ENCODE results near the gene APBB2. TPM values are rescaled to one million over a fixed set of nuclear protein-coding genes. Genes with fewer than 3 reads are reported as not detected.

The APBB2 gene
- total and polyA plus RNA-seq, 2 of the 8 experiments (the other 6 are each of a cell fraction or from before 2014, with no cell fraction given): 58.7 to 59.4 TPM

GRCh38 chr4:40998675-40999358, 215.5 kb downstream of the APBB2 start:
- Histone ChIP-seq H3K4me1 (replicated peaks in 1 of 4; ENCODE audit: control insufficient read depth in 3 of 4, insufficient read depth in 4 of 4, low read length in 3 of 4) (peaks cover 3 to 4% (median 3%) of the 10 kb centered on the region in 4 experiments; a peak in 4 of 7 replicates), H3K79me1 (ENCODE audit: low read depth, low read length) (no peaks in the 10 kb centered on the region), H3K27ac (ENCODE audit: low read depth, low read length) (no peak overlapping the region), H3K27me3 (replicated peaks in 1 of 4; ENCODE audit: control insufficient read depth in 3 of 4, extremely low read depth in 1 of 4, insufficient read depth in 3 of 4, low read length in 3 of 4) (no peaks in the 10 kb centered on the region), H4K91ac (replicated peaks; ENCODE audit: insufficient read length, low read length) (no peak overlapping the region), H3K79me2 (ENCODE audit: control insufficient read depth in 1 of 2, insufficient read depth in 2 of 2, low read length in 2 of 2) (no peaks in the 10 kb centered on the region), H3K23me2 (ENCODE audit: low read depth, low read length) (no peaks in the 10 kb centered on the region; the same call in 1 of the 2 replicates), H2BK15ac (ENCODE audit: low read length) (no peak overlapping the region), H3K18ac (ENCODE audit: extremely low read depth, low read length) (no peak overlapping the region), H3K56ac (replicated peaks; ENCODE audit: insufficient read length, low read depth, low read length) (no peak overlapping the region), H4K5ac (ENCODE audit: insufficient read length, low read depth, low read length) (no peak overlapping the region), H3K4ac (replicated peaks; ENCODE audit: insufficient read length, low read depth, low read length) (no peak overlapping the region), H3K14ac (ENCODE audit: insufficient read length) (no peak overlapping the region), H4K20me1 (replicated peaks in 1 of 2; ENCODE audit: control insufficient read depth in 1 of 2, insufficient read depth in 2 of 2, low read length in 2 of 2) (peaks cover 0 to 4% of the 10 kb centered on the region in 2 experiments), H3K36me3 (ENCODE audit: control insufficient read depth in 2 of 4, insufficient read depth in 4 of 4, low read length in 3 of 4) (no peaks in the 10 kb centered on the region), H4K8ac (ENCODE audit: extremely low read depth, insufficient read depth, low read length) (no peak overlapping the region), H3K9me3 (ENCODE audit: insufficient read depth in 2 of 2, low read depth in 1 of 2, low read length in 1 of 2) (no peaks in the 10 kb centered on the region; a peak in 1 of 4 replicates), H3K4me2 (ENCODE audit: insufficient read depth in 1 of 2, low read depth in 2 of 2, low read length in 2 of 2) (0 out of 4 replicates have a peak overlapping the region, but pooled peaks of 1 of the 2 experiments have one; percentile 32), H2BK5ac (ENCODE audit: low read depth, low read length) (no peak overlapping the region), H2AFZ (ENCODE audit: low read length) (no peak overlapping the region), H3K9ac (replicated peaks in 1 of 4; ENCODE audit: extremely low read depth in 1 of 4, low read depth in 3 of 4, low read length in 3 of 4) (no peak overlapping the region), H3K23ac (ENCODE audit: insufficient read length) (no peak overlapping the region), H3K4me3 (ENCODE audit: extremely low read depth in 1 of 4, insufficient read depth in 2 of 4, low read depth in 3 of 4, low read length in 4 of 4) (no peak overlapping the region), H2AK5ac (ENCODE audit: low read depth, low read length) (no peak overlapping the region), H2BK20ac (ENCODE audit: low read length) (no peak overlapping the region), H2BK120ac (replicated peaks; ENCODE audit: low read depth, low read length) (no peak overlapping the region), H2BK12ac (ENCODE audit: low read depth, low read length) (no peak overlapping the region)
- ChIA-PET POLR2A (ENCODE audit: partially characterized antibody) (interaction anchor here (1.2 kb wide), 1 partner anchor 10 kb away, joined by 3 read pairs; no protein-coding TSS in a partner anchor), CTCF (ENCODE audit: partially characterized antibody) (interaction anchor here (0.8 to 2.6 kb wide), 11 partner anchors 10 to 124 kb away, joined by 3 to 12 read pairs (median 4); no protein-coding TSS in a partner anchor)
- FAIRE-seq: peak; percentile 7
- no peak for TF ChIP-seq USF2 (IDR thresholded peaks at IDR 0.05; ENCODE audit: low read length)
- no peak for TF ChIP-seq KDM4A (IDR thresholded peaks at IDR 0.05; ENCODE audit: low read depth, low read length, severe bottlenecking)
- TF ChIP-seq BCL11A (IDR thresholded peaks at IDR 0.05; ENCODE audit: low read depth in 2 of 2, low read length in 2 of 2): no peak
- no peak for TF ChIP-seq BACH1 (IDR thresholded peaks at IDR 0.05; ENCODE audit: low read length)
- no peak for TF ChIP-seq CBX5 (IDR thresholded peaks at IDR 0.05; ENCODE audit: low read depth, low read length)
- TF ChIP-seq CHD2 (IDR thresholded peaks at IDR 0.05; ENCODE audit: low read length): no peak
- TF ChIP-seq GABPA (IDR thresholded peaks at IDR 0.05; ENCODE audit: borderline replicate concordance, insufficient read depth, low read length): no peak
- TF ChIP-seq, protein P1, sequence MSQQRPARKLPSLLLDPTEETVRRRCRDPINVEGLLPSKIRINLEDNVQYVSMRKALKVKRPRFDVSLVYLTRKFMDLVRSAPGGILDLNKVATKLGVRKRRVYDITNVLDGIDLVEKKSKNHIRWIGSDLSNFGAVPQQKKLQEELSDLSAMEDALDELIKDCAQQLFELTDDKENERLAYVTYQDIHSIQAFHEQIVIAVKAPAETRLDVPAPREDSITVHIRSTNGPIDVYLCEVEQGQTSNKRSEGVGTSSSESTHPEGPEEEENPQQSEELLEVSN (IDR thresholded peaks at IDR 0.05): no peak
- TF ChIP-seq CEBPB (IDR thresholded peaks at IDR 0.05; ENCODE audit: low read depth, low read length): no peak
- no peak for TF ChIP-seq SAP30 (IDR thresholded peaks at IDR 0.05; ENCODE audit: insufficient read depth, insufficient replicate concordance, low read length)
- no peak for TF ChIP-seq SIRT6 (IDR thresholded peaks at IDR 0.05; ENCODE audit: low read length)
- 86% methylated on average over 10 of the region's 10 CpGs; no CpG with 5 or more reads in 1 of the 2 experiments for WGBS, 2 experiments (ENCODE audit: extremely low coverage in 1 of 2, insufficient coverage in 1 of 2, insufficient read length in 1 of 2, insufficient replicate concordance in 2 of 2, low coverage in 1 of 2, low lambda C conversion rate in 2 of 2, missing lambda C conversion rate in 1 of 2)
- DNase-seq (ENCODE audit: low read depth in 1 of 2, low spot score in 2 of 2): no peak

All from H1 (cell line).